Measurements from ENCODE around the gene CCDC60.

The CCDC60 gene

DNA sequence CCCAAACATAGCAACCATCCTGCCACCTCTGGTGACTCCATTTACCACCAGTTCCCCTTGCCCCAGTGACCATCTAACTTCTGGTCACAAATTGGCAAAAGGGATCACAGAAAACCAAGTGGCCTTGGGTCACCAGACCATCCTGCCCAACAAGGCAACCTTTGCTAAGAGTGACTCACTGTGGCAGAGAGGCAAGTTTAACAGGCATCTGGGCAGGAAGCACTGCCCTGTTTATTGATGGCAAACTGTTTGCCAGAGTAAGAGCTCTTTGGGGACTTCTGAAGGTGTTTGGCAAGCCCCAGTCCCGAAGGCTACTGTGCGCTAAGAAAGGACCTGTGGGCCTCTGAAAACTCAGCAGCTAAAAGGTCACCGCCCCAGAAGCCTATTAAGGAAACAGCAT, 230.9 kb downstream of the CCDC60 start:
- no peaks in the 10 kb centered on the region for H3K79me2 ChIP-seq (ENCODE audit: low read length)
- H3K4me1 ChIP-seq (ENCODE audit: low read length), result no peaks in the 10 kb centered on the region
- no peaks in the 10 kb centered on the region for H4K20me1 ChIP-seq (ENCODE audit: insufficient read depth, low read length)
- no peak overlapping the region for H3K4me2 ChIP-seq (ENCODE audit: low read length)
- no peaks in the 10 kb centered on the region for H3K9me3 ChIP-seq (ENCODE audit: insufficient read depth, low read length)
- no peaks in the 10 kb centered on the region for H3K27me3 ChIP-seq (ENCODE audit: low read depth, low read length)
- H2AFZ ChIP-seq (ENCODE audit: low read depth, low read length), result no peak overlapping the region
- TF ChIP-seq CTCF (IDR thresholded peaks at IDR 0.05; ENCODE audit: low read depth, low read length) (no peak), EZH2phosphoT487 (IDR thresholded peaks at IDR 0.05; ENCODE audit: low read depth) (no peak)
- no peaks in the 10 kb centered on the region for H3K36me3 ChIP-seq (replicated peaks; ENCODE audit: low read depth, low read length)
- no peak overlapping the region for H3K4me3 ChIP-seq (ENCODE audit: low read length)
- no peak overlapping the region for H3K27ac ChIP-seq (ENCODE audit: low read length)
- no peak overlapping the region for H3K9ac ChIP-seq (ENCODE audit: low read length)

DNA sequence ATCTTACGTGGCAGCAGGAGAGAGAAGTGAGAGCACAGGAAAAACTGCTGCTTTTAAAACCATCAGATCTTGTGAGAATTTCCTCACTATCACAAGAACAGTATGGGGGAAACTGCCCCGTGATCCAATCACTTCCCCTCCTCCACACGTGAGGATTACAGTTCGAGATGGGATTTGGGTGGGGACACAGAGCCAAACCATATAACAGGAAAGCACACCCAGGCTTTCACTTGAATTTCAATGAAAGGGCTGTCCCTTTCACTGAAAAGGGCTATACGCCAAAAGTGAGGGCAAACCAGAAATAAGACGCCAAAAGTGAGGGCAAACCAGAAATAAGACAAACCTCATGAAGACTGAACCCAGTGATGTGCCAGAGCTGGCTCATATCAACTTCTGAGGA, 236.2 kb downstream of the CCDC60 start:
- H2AFZ ChIP-seq (ENCODE audit: low read depth, low read length), result no peak overlapping the region

GRCh38 chr12:119573086-119573485, 238.6 kb downstream of the CCDC60 start:
- Histone ChIP-seq H3K9me3 (ENCODE audit: insufficient read depth, low read length) (no peaks in the 10 kb centered on the region), H3K4me2 (ENCODE audit: low read length) (no peak overlapping the region), H4K20me1 (ENCODE audit: insufficient read depth, low read length) (no peaks in the 10 kb centered on the region), H3K27me3 (ENCODE audit: low read depth, low read length) (no peaks in the 10 kb centered on the region), H3K36me3 (replicated peaks; ENCODE audit: low read depth, low read length) (no peaks in the 10 kb centered on the region), H3K9ac (ENCODE audit: low read length) (no peak overlapping the region), H2AFZ (ENCODE audit: low read depth, low read length) (no peak overlapping the region), H3K4me3 (ENCODE audit: low read length) (no peak overlapping the region), H3K4me1 (ENCODE audit: low read length) (no peaks in the 10 kb centered on the region), H3K79me2 (ENCODE audit: low read length) (no peaks in the 10 kb centered on the region), H3K27ac (ENCODE audit: low read length) (no peak overlapping the region)
- no peak for TF ChIP-seq CTCF (IDR thresholded peaks at IDR 0.05; ENCODE audit: low read depth, low read length)
- no peak for TF ChIP-seq EZH2phosphoT487 (IDR thresholded peaks at IDR 0.05; ENCODE audit: low read depth)

More for the DNA sequence above, 236.2 kb downstream of the CCDC60 start:
- H3K9me3 ChIP-seq (ENCODE audit: insufficient read depth, low read length), result no peaks in the 10 kb centered on the region
- no peak overlapping the region for H3K9ac ChIP-seq (ENCODE audit: low read length)
- no peaks in the 10 kb centered on the region for H3K36me3 ChIP-seq (replicated peaks; ENCODE audit: low read depth, low read length)
- no peak overlapping the region for H3K4me3 ChIP-seq (ENCODE audit: low read length)
- H3K79me2 ChIP-seq (ENCODE audit: low read length), result no peaks in the 10 kb centered on the region
- no peaks in the 10 kb centered on the region for H4K20me1 ChIP-seq (ENCODE audit: insufficient read depth, low read length)
- no peaks in the 10 kb centered on the region for H3K27me3 ChIP-seq (ENCODE audit: low read depth, low read length)
- H3K27ac ChIP-seq (ENCODE audit: low read length), result no peak overlapping the region
- no peaks in the 10 kb centered on the region for H3K4me1 ChIP-seq (ENCODE audit: low read length)
- no peak overlapping the region for H3K4me2 ChIP-seq (ENCODE audit: low read length)
- no peak for TF ChIP-seq CTCF (IDR thresholded peaks at IDR 0.05; ENCODE audit: low read depth, low read length)
- TF ChIP-seq EZH2phosphoT487 (IDR thresholded peaks at IDR 0.05; ENCODE audit: low read depth), result no peak

GRCh38 chr12:119574255-119574654, 239.7 kb downstream of the CCDC60 start:
- no peak overlapping the region for H3K9ac ChIP-seq (ENCODE audit: low read length)

More at GRCh38 chr12:119574255-119574654, 239.7 kb downstream of the CCDC60 start:
- no peaks in the 10 kb centered on the region for H3K27me3 ChIP-seq (ENCODE audit: low read depth, low read length)
- no peak overlapping the region for H3K27ac ChIP-seq (ENCODE audit: low read length)
- H3K9me3 ChIP-seq (ENCODE audit: insufficient read depth, low read length), result no peaks in the 10 kb centered on the region
- H3K36me3 ChIP-seq (replicated peaks; ENCODE audit: low read depth, low read length), result no peaks in the 10 kb centered on the region
- TF ChIP-seq EZH2phosphoT487 (IDR thresholded peaks at IDR 0.05; ENCODE audit: low read depth) (no peak), CTCF (IDR thresholded peaks at IDR 0.05; ENCODE audit: low read depth, low read length) (no peak)
- no peak overlapping the region for H3K4me2 ChIP-seq (ENCODE audit: low read length)
- no peak overlapping the region for H3K4me3 ChIP-seq (ENCODE audit: low read length)
- no peak overlapping the region for H2AFZ ChIP-seq (ENCODE audit: low read depth, low read length)
- H4K20me1 ChIP-seq (ENCODE audit: insufficient read depth, low read length), result no peaks in the 10 kb centered on the region
- no peaks in the 10 kb centered on the region for H3K4me1 ChIP-seq (ENCODE audit: low read length)
- no peaks in the 10 kb centered on the region for H3K79me2 ChIP-seq (ENCODE audit: low read length)
